Measurements from ENCODE around the gene MRGPRX1.

GRCh38 chr11:18969720-18970119, 30.5 kb upstream of the MRGPRX1 start:
- no peak for TF ChIP-seq CTCF (conservative IDR thresholded peaks at IDR 0.05)
- TF ChIP-seq EZH2 (IDR thresholded peaks at IDR 0.05; ENCODE audit: low read depth) = no peak
